Endometrial microvascular endothelial cells (primary cell): ENCODE data around the gene THAP11. TPM values are rescaled to one million over a fixed set of nuclear protein-coding genes. Genes with fewer than 3 reads are reported as not detected.
"Not testable (repeated sequence)": the region's sequence is repeated elsewhere in the genome, so short reads cannot be mapped to it uniquely, and the experiment has no call there.

ENCODE experiments used
- in situ Hi-C: cut with HindIII; loops from 2 replicates; pipeline ENCODE4 v1.10.0; 2017; ENCODE audit warnings: low sequenced_read_pairs, low pct_unique_long_range_greater_than_20kb; ENCODE audit errors: inconsistent ontology term
- total RNA-seq: library from RNA; depleted of rRNA; stranded (reverse); fragments of >200 nt; gene quantifications from one replicate; pipeline ENCODE4 v1.2.3, GENCODE V29; 2015; ENCODE audit errors: inconsistent ontology term

Gene THAP11
- total RNA-seq, 1 donor from 2014 or later: 33.0 TPM

GRCh38 chr16:67857547-67858233 is 15.6 kb downstream of the THAP11 start:
- in situ Hi-C loops: no loop called here

- in situ Hi-C loops: no loop called here
Measured at GRCh38 chr16:67858500-67858899, 16.4 kb downstream of the THAP11 start.

DNA sequence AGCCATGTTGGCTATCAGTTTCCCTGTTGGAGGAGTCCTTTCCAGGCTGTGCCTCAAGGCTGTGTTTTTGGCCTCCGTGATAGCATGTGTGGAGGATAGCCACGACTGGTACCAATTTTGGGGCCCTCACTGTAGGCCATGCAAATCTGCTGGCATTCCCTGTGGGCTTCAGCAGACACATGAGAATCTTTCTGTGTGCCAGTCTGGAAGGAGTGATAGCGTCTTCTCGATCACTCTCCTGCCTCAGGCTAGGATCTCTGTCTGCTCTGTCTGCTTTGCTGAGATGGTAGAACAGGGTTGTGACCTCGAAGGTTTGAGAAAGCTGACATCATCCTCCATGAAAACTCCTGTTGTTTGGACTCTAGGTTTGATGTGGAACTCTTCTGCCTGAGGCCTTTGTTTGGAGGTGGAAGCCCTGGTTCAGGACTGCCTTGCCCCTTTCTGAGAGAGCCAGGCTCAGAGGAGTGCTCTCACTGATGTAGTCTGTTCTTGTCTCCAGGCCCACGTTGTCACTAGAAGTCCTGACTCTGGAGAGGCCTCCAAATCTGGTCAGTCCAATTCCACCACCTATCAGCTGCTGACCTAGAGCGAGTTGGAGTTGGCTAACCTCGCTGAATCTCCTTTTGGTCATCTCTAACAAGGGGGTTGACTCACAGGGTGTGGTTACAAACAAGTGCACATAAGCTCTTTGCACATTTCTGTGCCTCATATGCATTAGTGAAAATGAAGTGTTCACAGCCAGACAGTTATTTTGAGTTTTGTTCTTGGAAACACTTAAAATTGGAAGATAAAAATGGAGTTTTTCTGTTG is 18.7 kb downstream of the THAP11 start:
- in situ Hi-C loops: no loop called here

- in situ Hi-C loops: no loop called here
Measured at GRCh38 chr16:67861877-67862276, 19.8 kb downstream of the THAP11 start.

GRCh38 chr16:67862623-67863583 is 20.8 kb downstream of the THAP11 start:
- in situ Hi-C loops: no loop called here

- in situ Hi-C loops: not testable (repeated sequence)
Measured at GRCh38 chr16:67864044-67864443, 21.9 kb downstream of the THAP11 start.

DNA sequence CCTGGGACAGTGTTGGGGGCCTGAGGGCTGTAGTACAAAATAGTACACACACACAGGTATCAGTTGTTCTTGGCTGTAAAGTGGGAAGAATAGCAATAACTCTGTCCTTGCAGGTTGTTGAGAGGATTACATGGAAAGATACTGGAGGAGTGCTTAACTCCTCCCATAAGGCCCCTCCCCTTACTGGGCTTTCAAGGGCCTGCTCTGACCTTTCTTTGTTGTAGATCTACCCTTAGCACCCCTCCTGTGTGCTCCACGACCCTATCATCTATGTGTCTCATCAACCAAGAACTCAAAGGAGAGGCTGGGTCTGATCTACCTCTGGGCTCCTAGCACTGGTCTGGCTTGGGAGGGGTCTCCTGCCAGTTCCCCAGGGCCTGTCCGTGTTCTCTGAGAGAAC is 22.5 kb downstream of the THAP11 start:
- in situ Hi-C loops: no loop called here

- in situ Hi-C loops: no loop called here
Measured at GRCh38 chr16:67865318-67865717, 23.2 kb downstream of the THAP11 start.

DNA sequence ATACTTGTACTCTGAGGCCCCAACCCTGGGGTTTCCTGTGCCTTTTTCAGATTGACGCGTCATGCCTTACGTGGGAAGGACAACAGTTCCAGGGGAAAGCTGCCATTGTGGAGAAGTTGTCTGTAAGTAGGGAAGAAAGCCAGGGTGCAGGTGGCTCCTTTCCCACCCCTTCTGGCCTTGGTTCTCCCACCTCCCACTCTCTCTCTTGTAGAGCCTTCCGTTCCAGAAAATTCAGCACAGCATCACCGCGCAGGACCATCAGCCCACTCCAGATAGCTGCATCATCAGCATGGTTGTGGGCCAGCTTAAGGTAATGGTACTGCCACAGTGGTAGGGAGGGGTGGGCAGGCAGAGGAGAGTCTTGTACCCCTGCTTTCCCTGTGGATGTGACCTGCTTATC is 26.2 kb downstream of the THAP11 start:
- in situ Hi-C loops: no loop called here

DNA sequence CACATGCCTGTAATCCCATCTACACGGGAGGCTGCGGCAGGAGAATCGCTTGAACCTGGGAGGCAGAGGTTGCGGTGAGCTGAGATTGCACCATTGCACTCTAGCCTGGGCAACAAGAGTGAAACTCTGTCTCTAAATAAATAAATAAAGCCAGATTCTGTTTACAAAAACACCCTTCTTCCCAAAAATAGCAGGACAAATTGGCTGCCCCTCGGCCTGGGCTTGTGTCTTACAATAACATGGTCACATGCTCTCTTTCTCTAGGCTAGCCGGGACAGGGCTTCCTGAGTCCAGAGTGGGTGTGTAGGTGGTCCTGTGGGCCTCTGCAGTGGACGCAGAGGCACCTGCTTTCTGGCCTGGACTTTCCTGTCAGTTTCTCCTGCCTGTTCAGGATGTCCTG is 27.5 kb downstream of the THAP11 start:
- in situ Hi-C loops: no loop called here

DNA sequence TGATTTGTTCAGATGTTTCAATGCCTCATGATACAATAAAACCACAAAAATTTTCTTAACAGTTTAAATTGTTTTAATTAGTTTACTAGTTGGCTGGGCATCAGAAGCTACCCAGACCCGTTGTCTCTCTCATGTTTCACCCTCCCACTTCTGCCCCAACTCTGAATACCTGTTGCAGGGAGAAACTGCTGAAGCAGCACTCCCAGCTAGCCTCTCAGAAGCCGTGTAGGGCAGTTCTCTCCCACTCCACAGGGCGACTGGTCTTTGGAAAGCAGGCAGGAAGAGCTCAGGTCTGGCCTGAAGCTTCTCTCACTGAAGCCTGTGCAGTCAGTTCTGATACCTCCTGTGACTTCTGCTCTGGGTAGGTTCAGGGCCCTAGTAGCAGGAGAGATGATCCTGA is 29.1 kb downstream of the THAP11 start:
- in situ Hi-C loops: no loop called here

DNA sequence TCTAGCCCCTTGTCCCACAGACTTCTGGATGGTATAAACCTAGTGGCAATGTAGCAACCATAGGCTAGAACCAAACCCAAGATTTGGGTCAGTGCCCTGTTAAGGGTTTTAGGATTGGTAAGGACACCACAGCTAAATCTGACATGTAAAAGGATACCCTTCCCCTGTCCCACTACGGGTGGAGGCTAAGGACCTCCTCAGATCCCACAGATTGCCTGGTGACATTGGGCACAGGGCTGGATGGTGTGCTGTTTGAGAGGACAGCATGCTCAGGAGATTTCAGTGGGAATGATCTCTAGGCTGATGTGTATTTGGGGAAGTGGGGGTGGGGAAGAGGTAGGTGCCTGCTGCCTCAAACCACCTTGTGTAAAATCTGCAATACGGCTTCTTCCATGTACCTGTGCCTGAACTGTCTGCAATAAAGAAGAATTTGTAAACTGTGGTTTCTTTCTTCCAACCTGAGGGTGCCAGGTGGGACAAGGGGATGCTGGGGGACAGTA is 30.1 kb downstream of the THAP11 start:
- in situ Hi-C loops: no loop called here

GRCh38 chr16:67872631-67873434 is 30.7 kb downstream of the THAP11 start, which contains the start of gene EDC4:
EDC4 (plus strand) TSS chr16:67873052; CDS start chr16:67873262, 210 bp downstream.
- in situ Hi-C loops: no loop called here

- in situ Hi-C loops: no loop called here
Measured at GRCh38 chr16:67873435-67874370, 31.6 kb downstream of the THAP11 start.

GRCh38 chr16:67874372-67874771 is 32.3 kb downstream of the THAP11 start:
- in situ Hi-C loops: no loop called here

DNA sequence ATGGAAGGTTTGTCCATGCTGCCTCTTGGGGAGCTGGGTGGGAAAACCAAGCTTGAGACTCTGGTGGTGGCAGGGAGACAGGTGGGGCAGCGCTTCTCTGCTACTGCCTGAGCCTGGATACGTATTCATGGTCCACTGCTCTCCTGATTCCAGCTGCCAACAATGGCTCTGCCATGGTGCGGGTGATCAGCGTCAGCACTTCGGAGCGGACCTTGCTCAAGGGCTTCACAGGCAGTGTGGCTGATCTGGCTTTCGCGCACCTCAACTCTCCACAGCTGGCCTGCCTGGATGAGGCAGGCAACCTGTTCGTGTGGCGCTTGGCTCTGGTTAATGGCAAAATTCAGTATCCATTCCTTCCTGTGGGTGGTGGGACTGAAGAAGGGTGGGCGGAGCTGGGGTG is 34.9 kb downstream of the THAP11 start:
- in situ Hi-C loops: loop anchor here (25.0 kb wide), 1 partner anchor 135 kb away; the partner anchor contains the start of genes DDX28, DPEP2NB and DUS2

DNA sequence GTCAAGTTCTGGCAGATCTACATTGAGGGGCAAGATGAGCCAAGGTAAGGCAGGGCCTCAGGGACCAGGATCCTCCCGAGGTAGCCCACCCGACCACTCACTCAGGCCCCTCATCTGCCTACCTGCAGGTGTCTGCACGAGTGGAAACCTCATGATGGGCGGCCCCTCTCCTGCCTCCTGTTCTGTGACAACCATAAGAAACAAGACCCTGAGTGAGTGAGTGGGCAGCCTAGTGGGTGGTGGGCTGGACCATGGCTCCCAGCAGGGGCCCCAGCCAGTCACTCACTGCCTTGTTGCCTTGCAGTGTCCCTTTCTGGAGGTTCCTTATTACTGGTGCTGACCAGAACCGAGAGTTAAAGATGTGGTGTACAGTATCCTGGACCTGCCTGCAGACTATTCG is 36.1 kb downstream of the THAP11 start:
- in situ Hi-C loops: loop anchor here (25.0 kb wide), 1 partner anchor 134 kb away; the partner anchor contains the start of genes DDX28, DPEP2NB and DUS2
